ENCODE results near the gene AGAP3.

AGAP3 gene

GRCh38 chr7:151062399-151063211 is 23.7 kb upstream of the AGAP3 start:
- peak overlapping the region; percentile 40 for H3K4me3 ChIP-seq (ENCODE audit: low read depth, low read length)
- no peak for TF ChIP-seq CTCF (conservative IDR thresholded peaks at IDR 0.05; ENCODE audit: low read depth, low read length)
- DNase-seq (ENCODE audit: low read depth): peak; percentile 80

- peak overlapping the region; percentile 28 for H3K4me3 ChIP-seq (ENCODE audit: low read depth, low read length)
- no peak for TF ChIP-seq CTCF (conservative IDR thresholded peaks at IDR 0.05; ENCODE audit: low read depth, low read length)
- peak; percentile 80 for DNase-seq (ENCODE audit: low read depth)
Observed at GRCh38 chr7:151063212-151063561, 23.1 kb upstream of the AGAP3 start.

GRCh38 chr7:151064454-151064853 is 21.8 kb upstream of the AGAP3 start:
- no peak for TF ChIP-seq CTCF (conservative IDR thresholded peaks at IDR 0.05; ENCODE audit: low read depth, low read length)
- no peak overlapping the region for H3K4me3 ChIP-seq (ENCODE audit: low read depth, low read length)
- no peak for DNase-seq (ENCODE audit: low read depth)

- no peak for DNase-seq (ENCODE audit: low read depth)
- no peak for TF ChIP-seq CTCF (conservative IDR thresholded peaks at IDR 0.05; ENCODE audit: low read depth, low read length)
- no peak overlapping the region for H3K4me3 ChIP-seq (ENCODE audit: low read depth, low read length)
Observed at GRCh38 chr7:151064993-151065392, 21.3 kb upstream of the AGAP3 start.

GRCh38 chr7:151065516-151065915 is 20.8 kb upstream of the AGAP3 start:
- no peak for TF ChIP-seq CTCF (conservative IDR thresholded peaks at IDR 0.05; ENCODE audit: low read depth, low read length)
- no peak for DNase-seq (ENCODE audit: low read depth)
- no peak overlapping the region for H3K4me3 ChIP-seq (ENCODE audit: low read depth, low read length)

- no peak overlapping the region for H3K4me3 ChIP-seq (ENCODE audit: low read depth, low read length)
- TF ChIP-seq CTCF (conservative IDR thresholded peaks at IDR 0.05; ENCODE audit: low read depth, low read length): no peak
- no peak for DNase-seq (ENCODE audit: low read depth)
Observed at GRCh38 chr7:151066273-151066974, 19.9 kb upstream of the AGAP3 start.

Measured in choroid plexus epithelial cell (primary cell).